ENCODE data around the gene WNT10A. TPM values are rescaled to one million over a fixed set of nuclear protein-coding genes. Genes with fewer than 3 reads are reported as not detected.

The WNT10A gene
- polyA plus RNA-seq, 1 of the 3 experiments (the other 2 are of a cell fraction): 0.02 TPM

GRCh38 chr2:218881744-218882460 lies 1.2 kb downstream of the WNT10A start (continued):
- TF ChIP-seq USF2 (IDR thresholded peaks at IDR 0.05; ENCODE audit: borderline replicate concordance, low read depth, low read length) (no peak), MAX (IDR thresholded peaks at IDR 0.05; ENCODE audit: low read depth) (no peak), RCOR1 (IDR thresholded peaks at IDR 0.05; ENCODE audit: low read length) (no peak), FOXM1 (IDR thresholded peaks at IDR 0.05; ENCODE audit: low read depth) (no peak), SIN3A (IDR thresholded peaks at IDR 0.05; ENCODE audit: borderline replicate concordance, low read depth, low read length) (no peak), TCF12 (IDR thresholded peaks at IDR 0.05) (no peak), EZH2phosphoT487 (IDR thresholded peaks at IDR 0.05; ENCODE audit: borderline replicate concordance, low read depth) (no peak)

GRCh38 chr2:218882461-218882816 lies 1.8 kb downstream of the WNT10A start:
- H3F3A ChIP-seq (replicated peaks; ENCODE audit: insufficient read depth): no peaks in the 10 kb centered on the region
- H3K4me1 ChIP-seq (ENCODE audit: control insufficient read depth in 1 of 2, insufficient read depth in 2 of 2, low read depth in 1 of 2, low read length in 1 of 2): peaks cover 0 to 60% of the 10 kb centered on the region in 2 experiments; a peak in 2 of 4 replicates
- H3K36me3 ChIP-seq (replicated peaks in 1 of 2; ENCODE audit: control insufficient read depth in 1 of 2, insufficient read depth in 2 of 2, low read length in 1 of 2): no peaks in the 10 kb centered on the region
- H3K9me3 ChIP-seq: no peaks in the 10 kb centered on the region
- POLR2A ChIA-PET: interaction anchor here (1.0 to 1.1 kb wide), 2 partner anchors 11 to 81 kb away, joined by 3 to 4 read pairs; no protein-coding TSS in a partner anchor
- DNase-seq: no peak
- no peak overlapping the region for H3K4me2 ChIP-seq
- H4K20me1 ChIP-seq (ENCODE audit: insufficient read depth): no peaks in the 10 kb centered on the region
- TF ChIP-seq FOSL2 (IDR thresholded peaks at IDR 0.05; ENCODE audit: borderline replicate concordance, low read depth) (no peak), TAF1 (IDR thresholded peaks at IDR 0.05; ENCODE audit: borderline replicate concordance, low read depth, low read length) (no peak), MEF2A (IDR thresholded peaks at IDR 0.05; ENCODE audit: borderline replicate concordance, low read depth) (no peak), EZH2phosphoT487 (IDR thresholded peaks at IDR 0.05; ENCODE audit: borderline replicate concordance, low read depth) (no peak), USF2 (IDR thresholded peaks at IDR 0.05; ENCODE audit: borderline replicate concordance, low read depth, low read length) (no peak), GATA2 (CRISPR knock-in tag; IDR thresholded peaks at IDR 0.05) (no peak), TEAD4 (IDR thresholded peaks at IDR 0.05; ENCODE audit: borderline replicate concordance, insufficient read depth) (no peak), SIN3A (IDR thresholded peaks at IDR 0.05; ENCODE audit: borderline replicate concordance, low read depth, low read length) (no peak), RCOR1 (IDR thresholded peaks at IDR 0.05; ENCODE audit: low read length) (no peak), ZBTB33 (IDR thresholded peaks at IDR 0.05; ENCODE audit: borderline replicate concordance, low read depth) (no peak), NFIC (IDR thresholded peaks at IDR 0.05; ENCODE audit: borderline replicate concordance) (no peak), RAD21 (IDR thresholded peaks at IDR 0.05; ENCODE audit: low read length) (no peak), SMC3 (IDR thresholded peaks at IDR 0.05; ENCODE audit: low read depth, low read length) (no peak), FOXJ3 (CRISPR knock-in tag; IDR thresholded peaks at IDR 0.05) (no peak), MAX (IDR thresholded peaks at IDR 0.05; ENCODE audit: low read depth) (no peak)
- CTCF ChIA-PET: interaction anchor here (0.7 to 22.5 kb wide), 3 partner anchors 10 to 98 kb away, joined by 3 to 795 read pairs (median 8); no protein-coding TSS in a partner anchor
- peaks cover 41% of the 10 kb centered on the region for H3K27me3 ChIP-seq (ENCODE audit: insufficient read depth)
- no peaks in the 10 kb centered on the region for H3K9me2 ChIP-seq
- no peak overlapping the region for H2AFZ ChIP-seq (ENCODE audit: low read depth)
- H3K79me2 ChIP-seq (ENCODE audit: insufficient read depth): no peaks in the 10 kb centered on the region
- H3K9ac ChIP-seq: no peak overlapping the region
- H3K27ac ChIP-seq (ENCODE audit: low read depth in 2 of 2, low read length in 1 of 2): no peak overlapping the region
- H3K4me3 ChIP-seq (ENCODE audit: low read depth in 2 of 2, low read length in 1 of 2): no peak overlapping the region
- 62% methylated on average over 1 of the region's 1 CpG for WGBS (ENCODE audit: low lambda C conversion rate)

Measured in SK-N-SH (cell line).